AG09319 (cell line): ENCODE data around the gene FMOD.

ENCODE experiments used
- DNase-seq: peaks from one replicate; pipeline ENCODE4 v3.0.0-alpha.2; 2010; ENCODE audit warnings: low read depth; ENCODE audit errors: extremely low read depth
- CTCF ChIP-seq: IDR thresholded peaks from 2 replicates; pipeline ENCODE4 v1.5.1; 2011; ENCODE audit warnings: low read depth, mild to moderate bottlenecking, inconsistent platforms, low read length, moderate library complexity

FMOD gene

GRCh38 chr1:203325026-203325417 is 25.9 kb downstream of the FMOD start:
- no peak for DNase-seq
- TF ChIP-seq CTCF: no peak

GRCh38 chr1:203324105-203325025 is 26.6 kb downstream of the FMOD start:
- no peak for DNase-seq
- TF ChIP-seq CTCF: no peak

- DNase-seq: no peak
- no peak for TF ChIP-seq CTCF
Observed at GRCh38 chr1:203323587-203323986, 27.3 kb downstream of the FMOD start.

GRCh38 chr1:203322500-203323179 is 28.3 kb downstream of the FMOD start:
- no peak for TF ChIP-seq CTCF
- no peak for DNase-seq

GRCh38 chr1:203321273-203322052 is 29.5 kb downstream of the FMOD start:
- no peak for DNase-seq

GRCh38 chr1:203320591-203321272 is 30.2 kb downstream of the FMOD start:
- no peak for DNase-seq
- no peak for TF ChIP-seq CTCF

More at GRCh38 chr1:203321273-203322052, 29.5 kb downstream of the FMOD start:
- TF ChIP-seq CTCF: no peak
